GM18502 (cell line): ENCODE measurements around the gene MPPED1.
A peak's percentile ranks its signal among the peaks of the same experiment; 100 is the strongest.

Experiments used
- ATAC-seq: cut with Tn5 transposase; IDR thresholded peaks from one replicate; pipeline ENCODE4 v1.9.1; 2021; ENCODE audit warnings: mild to moderate bottlenecking; ENCODE audit not compliant: unreplicated experiment, poor library complexity

MPPED1 gene

GRCh38 chr22:43411869-43412807, at the start of gene MPPED1:
TSS of gene MPPED1 (plus strand) at chr22:43412014. CDS start at chr22:43424986, 12,972 bp downstream.
- ATAC-seq, result no peak

DNA sequence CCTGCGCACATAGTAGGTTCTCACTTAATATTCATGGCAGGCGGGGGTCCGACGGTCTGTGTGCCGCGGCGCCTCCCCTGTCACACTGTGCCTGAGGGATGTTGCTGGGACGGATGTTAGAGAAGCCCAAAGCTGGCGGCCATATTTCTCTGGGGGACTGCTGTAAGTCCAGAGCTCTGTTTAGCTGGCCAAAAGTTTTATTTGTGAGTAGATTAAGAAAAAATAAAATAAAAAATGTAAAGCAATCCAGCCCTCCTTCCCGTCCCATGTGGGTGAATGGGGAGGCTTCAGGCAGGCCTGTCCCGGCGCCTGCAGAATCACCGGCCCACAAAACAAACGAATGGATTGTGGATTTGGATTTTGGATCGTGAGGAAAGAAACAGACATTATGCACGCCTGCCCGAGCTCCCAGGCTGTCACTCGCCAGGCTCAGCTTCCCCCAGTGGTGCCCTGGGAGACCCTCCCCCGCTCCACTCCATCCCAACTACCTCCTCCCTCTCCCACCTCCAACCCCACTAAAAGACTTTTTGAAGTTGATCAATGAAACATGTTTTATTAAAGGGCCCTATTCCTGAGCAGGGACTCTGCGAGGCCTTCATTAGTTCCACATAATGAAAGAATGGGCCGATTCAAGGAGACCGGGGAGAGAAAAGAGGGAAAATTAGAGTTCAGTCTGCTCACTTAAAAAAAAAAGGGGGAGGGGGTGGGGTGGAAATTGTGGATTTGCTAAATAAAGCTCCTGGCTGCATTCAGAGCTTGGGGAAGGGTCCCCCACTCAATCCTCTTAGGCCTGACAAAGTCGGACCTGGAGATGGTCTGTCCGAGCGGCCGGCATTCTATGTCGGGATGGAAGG, 48.3 kb upstream of the MPPED1 start:
- no peak for ATAC-seq

DNA sequence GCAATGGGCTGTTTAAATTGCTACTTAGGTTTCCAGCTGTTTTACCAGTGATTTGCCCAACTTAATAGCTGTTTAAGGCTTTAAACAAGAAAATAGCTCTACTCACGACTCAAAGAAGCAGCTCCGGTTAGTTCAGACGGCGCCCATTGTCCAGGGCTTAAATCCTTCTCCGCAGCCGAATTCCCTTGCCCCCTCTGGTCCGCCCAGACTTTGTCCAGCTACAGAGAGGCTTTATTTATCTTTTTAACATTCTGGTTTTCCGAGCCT, 47.7 kb upstream of the MPPED1 start:
- ATAC-seq, result no peak

GRCh38 chr22:43365715-43366440, 45.9 kb upstream of the MPPED1 start:
- ATAC-seq, result no peak

DNA sequence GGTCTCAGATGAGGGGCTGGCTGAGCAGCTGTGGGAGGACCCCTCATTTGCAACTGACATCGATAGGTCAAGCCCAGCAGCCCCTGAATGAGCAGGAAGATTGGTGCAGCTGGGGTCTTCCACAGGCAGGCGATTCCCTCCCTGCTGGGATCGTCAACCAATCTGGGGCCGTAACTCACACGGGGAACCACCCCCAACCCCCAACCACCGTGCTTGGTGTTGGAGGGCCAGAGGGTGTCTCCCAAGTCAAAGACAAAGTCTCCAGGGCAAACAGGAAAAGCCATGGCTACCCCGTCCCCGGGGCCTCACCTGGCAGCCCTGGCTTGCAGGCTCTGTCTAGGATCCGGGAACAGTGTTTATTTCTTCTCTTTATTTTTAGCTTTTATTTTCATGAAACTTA, 41.8 kb upstream of the MPPED1 start:
- ATAC-seq, result no peak

- no peak for ATAC-seq
Observed at GRCh38 chr22:43375951-43376455, 35.8 kb upstream of the MPPED1 start.

DNA sequence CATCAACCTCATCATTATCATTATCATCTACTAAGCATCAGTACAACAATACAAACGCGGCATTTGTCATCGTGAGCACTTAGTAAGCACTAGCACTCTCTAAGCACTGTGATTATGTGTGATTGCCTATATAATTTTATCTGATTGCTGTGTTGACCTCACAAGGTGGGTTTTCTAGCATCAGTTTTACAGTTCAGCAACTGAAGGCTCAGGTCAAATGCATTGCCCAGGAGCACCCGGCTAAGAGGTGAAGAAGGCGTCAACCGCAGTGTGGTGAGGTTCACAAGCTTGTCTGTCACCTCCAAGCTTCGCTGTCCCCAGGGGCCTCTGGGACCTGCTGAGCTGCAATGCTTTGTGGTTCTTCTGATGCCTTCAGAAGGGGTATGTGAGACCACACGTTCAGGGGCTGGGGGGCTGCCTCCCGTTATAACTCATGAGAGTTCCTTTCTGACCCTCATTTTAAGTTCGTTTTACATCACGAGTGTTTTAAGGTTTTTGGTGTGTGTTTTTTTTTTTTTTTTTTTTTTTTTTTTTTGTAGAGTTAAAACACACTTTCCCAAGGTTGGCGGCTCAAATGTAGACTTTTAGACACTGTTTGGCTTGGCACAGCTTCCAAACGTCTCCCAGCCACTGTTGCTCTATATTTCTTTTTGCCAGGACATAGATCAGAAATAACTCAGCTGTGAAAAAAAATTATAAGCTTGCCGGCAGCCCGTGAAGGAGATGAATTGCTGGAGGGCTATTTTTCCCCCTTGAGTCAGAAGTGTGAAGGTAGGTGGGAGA, 34.9 kb upstream of the MPPED1 start:
- peak; percentile 57 for ATAC-seq

GRCh38 chr22:43377548-43377895, 34.3 kb upstream of the MPPED1 start:
- ATAC-seq, result no peak

GRCh38 chr22:43377896-43378704, 33.7 kb upstream of the MPPED1 start:
- peak; percentile 68 for ATAC-seq

DNA sequence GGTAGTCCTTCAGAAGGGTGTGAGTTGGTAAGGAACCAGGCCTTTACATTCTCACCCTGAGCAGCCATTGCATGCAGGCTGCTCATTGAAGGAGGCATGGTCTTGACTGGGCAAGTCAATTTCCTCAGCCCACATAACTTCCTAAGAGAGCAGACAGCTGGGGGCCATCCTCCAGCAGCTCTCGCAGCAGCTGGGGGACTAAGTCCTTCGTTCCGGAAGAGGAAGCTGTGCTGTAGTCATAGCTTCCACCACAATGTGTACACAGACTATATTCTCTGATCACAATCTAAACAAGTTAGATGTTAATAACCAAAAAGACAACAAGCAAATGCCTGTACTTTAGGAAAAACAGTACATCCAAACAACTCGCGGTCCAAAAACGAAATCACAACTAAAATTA, 30.1 kb upstream of the MPPED1 start:
- no peak for ATAC-seq

- no peak for ATAC-seq
Observed at GRCh38 chr22:43384863-43385262, 27.0 kb upstream of the MPPED1 start.

DNA sequence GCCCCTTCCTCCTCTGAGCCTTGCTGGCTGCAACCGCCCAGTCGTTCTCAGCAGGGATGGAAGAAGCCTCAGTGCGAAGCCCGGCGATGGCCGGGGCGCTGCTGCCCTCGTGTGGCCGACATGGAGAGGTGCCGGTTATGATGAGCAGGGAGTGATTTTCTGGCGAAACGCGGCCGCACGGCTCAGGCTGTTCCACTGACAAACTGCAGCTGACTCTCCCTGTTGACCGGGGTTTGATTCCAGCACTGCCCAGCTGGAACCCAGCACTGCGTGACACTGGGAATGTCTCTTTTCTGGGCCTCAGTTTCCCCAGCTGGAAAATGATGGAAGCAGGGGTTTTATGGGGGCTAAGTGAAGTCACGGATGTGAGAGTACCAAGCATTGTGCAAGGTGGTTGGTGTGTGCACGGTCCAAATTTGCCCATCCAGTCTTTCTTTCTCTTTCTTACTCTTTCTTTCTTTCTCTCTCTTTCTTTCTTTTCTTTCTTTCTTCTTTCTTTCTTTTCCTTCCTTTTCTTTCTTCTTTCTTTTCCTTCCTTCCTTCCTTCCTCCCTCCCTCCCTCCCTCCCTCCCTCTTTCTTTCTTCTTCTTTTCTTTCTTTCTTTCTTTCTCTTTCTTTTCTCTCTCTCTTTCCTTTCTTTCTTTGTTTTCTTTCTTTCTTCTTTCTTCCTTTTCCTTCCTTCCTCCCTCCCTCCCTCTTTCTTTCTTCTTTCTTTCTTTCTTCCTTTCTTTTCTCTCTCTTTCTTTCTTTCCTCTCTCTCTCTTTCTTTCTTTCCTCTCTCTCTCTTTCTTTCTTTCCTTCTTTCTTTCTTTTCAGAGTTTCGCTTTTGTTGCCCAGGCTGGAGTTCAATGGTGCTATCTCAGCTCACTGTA, 25.8 kb upstream of the MPPED1 start:
- ATAC-seq, result no peak

- no peak for ATAC-seq
Observed at GRCh38 chr22:43387815-43388214, 24.0 kb upstream of the MPPED1 start.

DNA sequence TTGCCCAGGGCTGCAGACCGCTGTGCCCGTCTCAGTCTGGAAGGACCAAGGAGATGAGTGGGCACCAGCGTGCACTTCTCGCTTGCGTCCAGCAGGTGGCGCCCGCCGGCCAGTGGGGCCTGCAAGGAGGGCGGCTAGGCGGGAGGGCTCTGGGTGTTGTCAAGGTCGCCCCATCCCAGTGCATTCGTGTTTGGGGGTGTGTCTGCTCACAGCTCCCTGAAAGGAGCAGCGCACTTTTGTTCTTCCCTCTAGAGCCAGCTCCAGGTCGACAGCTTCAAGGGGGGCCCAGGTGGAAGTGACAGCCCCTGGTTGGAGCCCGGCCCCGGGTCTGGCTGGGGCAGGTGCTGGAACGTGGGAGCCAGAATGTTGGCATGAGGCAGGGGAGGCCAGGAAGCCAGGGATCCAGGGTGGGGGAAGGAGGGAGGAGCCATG, 23.4 kb upstream of the MPPED1 start:
- ATAC-seq, result no peak

DNA sequence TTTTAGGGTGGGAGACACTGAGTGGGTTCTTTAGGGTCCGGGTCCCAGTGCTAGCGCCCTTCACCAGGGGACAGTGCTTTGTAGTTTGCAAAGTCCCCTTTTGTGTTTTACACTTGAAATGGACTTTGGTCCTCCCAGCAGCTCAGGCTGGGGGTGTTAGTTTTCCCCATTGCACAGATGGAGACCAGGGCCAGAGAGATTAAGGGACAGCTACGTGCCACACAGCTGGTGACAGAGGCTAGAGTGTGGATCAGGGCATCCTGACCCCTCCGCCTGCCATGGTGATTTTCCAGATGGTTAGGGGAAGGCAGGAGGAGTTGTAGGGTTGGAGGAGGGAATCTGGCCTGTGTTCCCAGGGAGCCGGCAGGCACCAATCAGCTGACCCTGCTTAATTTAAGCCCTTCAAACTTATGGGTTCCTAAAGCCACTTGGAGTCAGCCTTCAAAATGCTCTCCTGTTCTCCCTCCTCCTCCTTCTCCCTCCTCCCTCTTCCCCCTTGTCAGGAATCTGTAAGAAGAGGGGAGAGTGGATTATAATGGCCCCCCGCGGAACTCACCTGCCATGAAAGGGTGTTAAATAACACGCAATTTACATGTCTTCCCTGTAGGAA, 22.5 kb upstream of the MPPED1 start:
- ATAC-seq, result no peak

DNA sequence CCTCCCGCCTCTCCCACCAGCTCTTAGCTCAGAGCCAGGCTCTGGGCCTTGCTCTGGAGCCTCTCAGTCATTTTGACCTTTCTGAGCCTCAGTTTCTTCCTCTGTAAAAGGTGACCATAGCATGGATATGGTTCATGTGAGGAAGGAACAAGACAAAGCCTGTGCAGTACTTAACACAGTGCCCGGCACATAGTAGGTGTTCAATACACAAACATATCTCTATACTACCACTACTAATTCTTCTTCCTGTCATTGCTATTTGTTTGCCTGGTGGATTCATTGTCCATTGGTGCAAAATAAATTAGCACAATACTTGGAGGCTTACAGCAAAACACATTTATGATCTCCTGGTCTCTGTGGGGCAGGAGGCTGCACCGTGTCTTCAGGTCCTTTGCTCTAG, 21.6 kb upstream of the MPPED1 start:
- ATAC-seq, result no peak

DNA sequence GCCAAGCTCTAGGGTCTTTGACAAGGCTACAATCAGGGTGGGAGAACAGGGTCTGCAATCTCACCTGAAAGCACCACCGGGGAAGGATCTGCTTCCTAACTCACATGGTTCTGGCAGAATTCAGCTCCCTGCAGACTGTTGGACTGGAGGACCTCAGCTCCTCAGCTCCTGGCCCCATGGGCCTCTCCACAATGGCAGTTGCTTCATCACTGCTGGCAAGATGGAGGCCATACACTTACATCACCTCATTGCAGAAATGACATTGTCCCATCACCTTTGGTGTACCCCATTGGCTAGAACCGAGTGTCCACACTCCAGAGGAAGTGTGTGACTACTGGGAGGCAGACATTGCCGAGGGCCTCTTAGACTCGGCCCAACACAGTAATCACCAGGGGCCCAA, 20.9 kb upstream of the MPPED1 start:
- no peak for ATAC-seq

DNA sequence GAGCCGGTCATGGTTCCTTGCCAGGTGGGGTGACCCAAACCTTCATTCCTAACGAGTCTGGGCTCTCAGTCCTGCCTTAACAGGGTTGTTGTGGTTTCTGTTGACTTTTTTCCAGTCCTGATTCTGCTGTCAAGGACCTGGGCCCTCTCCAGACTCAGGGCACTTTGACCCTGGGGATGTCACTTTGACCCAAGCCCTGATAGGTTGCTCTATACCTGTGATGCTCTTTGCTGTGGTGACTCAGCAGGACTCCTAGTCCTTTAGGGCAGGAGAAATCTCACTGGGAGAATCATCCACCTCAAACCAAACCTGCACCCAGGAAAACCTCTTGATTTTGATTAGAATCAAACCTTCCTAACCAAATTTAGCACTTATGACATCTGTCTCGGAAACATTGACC, 20.5 kb upstream of the MPPED1 start:
- ATAC-seq, result no peak
